ENCODE measurements around the gene TMEM167A. TPM values are rescaled to one million over a fixed set of nuclear protein-coding genes. Genes with fewer than 3 reads are reported as not detected.

Gene TMEM167A
- total and polyA plus RNA-seq, 2 experiments from 2014 or later, result 179 to 267 TPM

- H3K27ac Mint-ChIP-seq, result no peak overlapping the region
- Histone ChIP-seq H3K27ac (ENCODE audit: low read depth) (no peak overlapping the region), H3K4me1 (ENCODE audit: insufficient read depth) (peaks cover 32% of the 10 kb centered on the region), H3K36me3 (ENCODE audit: insufficient read depth) (no peaks in the 10 kb centered on the region), H2AFZ (no peak overlapping the region), H3F3A (replicated peaks; ENCODE audit: low read depth) (0 out of 2 replicates have a peak, but pooled peaks cover 4% of the 10 kb centered on the region), H4K20me1 (replicated peaks; ENCODE audit: insufficient read depth) (no peaks in the 10 kb centered on the region), H3K4me3 (no peak overlapping the region), H3K27me3 (ENCODE audit: insufficient read depth) (no peaks in the 10 kb centered on the region), H3K9me2 (ENCODE audit: insufficient read depth) (peaks cover 7% of the 10 kb centered on the region; the same call in 1 of the 2 replicates), H3K4me2 (no peak overlapping the region), H3K79me2 (replicated peaks; ENCODE audit: insufficient read depth) (no peaks in the 10 kb centered on the region)
- peaks cover 5% of the 10 kb centered on the region; the same call in 2 of the 3 replicates for H3K36me3 Mint-ChIP-seq (ENCODE audit: low read depth)
- TF ChIP-seq NANOG (IDR thresholded peaks at IDR 0.05; ENCODE audit: borderline replicate concordance) (no peak), ZNF114 (CRISPR knock-in tag; IDR thresholded peaks at IDR 0.05) (no peak), ETS1 (IDR thresholded peaks at IDR 0.05) (no peak), CTCF (conservative IDR thresholded peaks at IDR 0.05; ENCODE audit: low read depth in 2 of 2) (no peak), REST (IDR thresholded peaks at IDR 0.05; ENCODE audit: unreplicated experiment) (no peak), STAT1 (IDR thresholded peaks at IDR 0.05; ENCODE audit: unreplicated experiment) (no peak), ZNF331 (CRISPR knock-in tag; IDR thresholded peaks at IDR 0.05; ENCODE audit: low read depth) (no peak), ZNF462 (CRISPR knock-in tag; IDR thresholded peaks at IDR 0.05) (no peak), POLR2AphosphoS5 (IDR thresholded peaks at IDR 0.05; ENCODE audit: low read depth) (no peak), JUNB (IDR thresholded peaks at IDR 0.05; ENCODE audit: unreplicated experiment) (no peak), CREB1 (CRISPR knock-in tag; IDR thresholded peaks at IDR 0.05; ENCODE audit: low read depth) (no peak), EZH2 (IDR thresholded peaks at IDR 0.05; ENCODE audit: low read depth, unreplicated experiment) (no peak), EZH2phosphoT487 (IDR thresholded peaks at IDR 0.05; ENCODE audit: unreplicated experiment) (no peak)
- no peak for DNase-seq (ENCODE audit: low spot score)
- no peak overlapping the region for H3K4me3 Mint-ChIP-seq
- peaks cover 38% of the 10 kb centered on the region for H3K4me1 Mint-ChIP-seq
- no peaks in the 10 kb centered on the region for H3K9me3 Mint-ChIP-seq
- peaks cover 2% of the 10 kb centered on the region for H3K27me3 Mint-ChIP-seq (ENCODE audit: insufficient read depth, low read depth, poor library complexity)
- no peak for ATAC-seq
Observed at GRCh38 chr5:83029912-83030311, 47.3 kb downstream of the TMEM167A start.

All from GM23338 (cell line).